ENCODE data around the gene ARID1A. TPM values are rescaled to one million over a fixed set of nuclear protein-coding genes. Genes with fewer than 3 reads are reported as not detected.
"Not testable (repeated sequence)": the region's sequence is repeated elsewhere in the genome, so short reads cannot be mapped to it uniquely, and the experiment has no call there.

ARID1A gene
- total and polyA plus RNA-seq, 2 of the 8 experiments (the other 6 are each of a cell fraction or from before 2014, with no cell fraction given) = 52.1 to 103 TPM

GRCh38 chr1:26803932-26804331 is 108.1 kb downstream of the ARID1A start:
- H2BK20ac ChIP-seq (ENCODE audit: low read length); H2AK5ac ChIP-seq (ENCODE audit: low read depth, low read length); H3K9ac ChIP-seq (replicated peaks in 1 of 4; ENCODE audit: extremely low read depth in 1 of 4, low read depth in 3 of 4, low read length in 3 of 4); H3K4me3 ChIP-seq (ENCODE audit: extremely low read depth in 1 of 4, insufficient read depth in 2 of 4, low read depth in 3 of 4, low read length in 4 of 4); H2BK15ac ChIP-seq (ENCODE audit: low read length); H3K23me2 ChIP-seq (ENCODE audit: low read depth, low read length); H3K4ac ChIP-seq (replicated peaks; ENCODE audit: insufficient read length, low read depth, low read length); H2BK120ac ChIP-seq (replicated peaks; ENCODE audit: low read depth, low read length); H3K56ac ChIP-seq (replicated peaks; ENCODE audit: insufficient read length, low read depth, low read length); CTCF ChIA-PET (ENCODE audit: partially characterized antibody); H4K20me1 ChIP-seq (replicated peaks in 1 of 2; ENCODE audit: control insufficient read depth in 1 of 2, insufficient read depth in 2 of 2, low read length in 2 of 2); H3K14ac ChIP-seq (ENCODE audit: insufficient read length); H3K9me3 ChIP-seq (ENCODE audit: insufficient read depth in 2 of 2, low read depth in 1 of 2, low read length in 1 of 2); H3K79me2 ChIP-seq (ENCODE audit: control insufficient read depth in 1 of 2, insufficient read depth in 2 of 2, low read length in 2 of 2); FAIRE-seq; H3K79me1 ChIP-seq (ENCODE audit: low read depth, low read length); H4K8ac ChIP-seq (ENCODE audit: extremely low read depth, insufficient read depth, low read length); DNase-seq (ENCODE audit: low read depth in 1 of 2, low spot score in 2 of 2); H2BK5ac ChIP-seq (ENCODE audit: low read depth, low read length); H3K27me3 ChIP-seq (replicated peaks in 1 of 4; ENCODE audit: control insufficient read depth in 3 of 4, extremely low read depth in 1 of 4, insufficient read depth in 3 of 4, low read length in 3 of 4); POLR2A ChIA-PET (ENCODE audit: partially characterized antibody); H4K91ac ChIP-seq (replicated peaks; ENCODE audit: insufficient read length, low read length); H3K27ac ChIP-seq (ENCODE audit: low read depth, low read length); H2AFZ ChIP-seq (ENCODE audit: low read length); H4K5ac ChIP-seq (ENCODE audit: insufficient read length, low read depth, low read length); H2BK12ac ChIP-seq (ENCODE audit: low read depth, low read length); H3K23ac ChIP-seq (ENCODE audit: insufficient read length); H3K4me2 ChIP-seq (ENCODE audit: insufficient read depth in 1 of 2, low read depth in 2 of 2, low read length in 2 of 2); H3K18ac ChIP-seq (ENCODE audit: extremely low read depth, low read length); H3K36me3 ChIP-seq (ENCODE audit: control insufficient read depth in 2 of 4, insufficient read depth in 4 of 4, low read length in 3 of 4): not testable (repeated sequence)
- WGBS, 2 experiments (ENCODE audit: extremely low coverage in 1 of 2, insufficient coverage in 1 of 2, insufficient read length in 1 of 2, insufficient replicate concordance in 2 of 2, low coverage in 1 of 2, low lambda C conversion rate in 2 of 2, missing lambda C conversion rate in 1 of 2) = no CpG with 5 or more reads among the region's 36 CpGs
- H3K4me1 ChIP-seq (replicated peaks in 1 of 4; ENCODE audit: control insufficient read depth in 3 of 4, insufficient read depth in 4 of 4, low read length in 3 of 4) = peaks cover 3 to 12% (median 5%) of the 10 kb centered on the region in 4 experiments; a peak in 4 of 7 replicates

All from H1 (cell line).